Glomerular visceral epithelial cell (primary cell): ENCODE data around the gene CDKN2AIPNL.
"Not testable (repeated sequence)": the region's sequence is repeated elsewhere in the genome, so short reads cannot be mapped to it uniquely, and the experiment has no call there.

ENCODE experiments used
- DNase-seq: peaks from one replicate; pipeline ENCODE4 v3.0.0-alpha.2; 2016; ENCODE audit errors: extremely low spot score

Gene CDKN2AIPNL

DNA sequence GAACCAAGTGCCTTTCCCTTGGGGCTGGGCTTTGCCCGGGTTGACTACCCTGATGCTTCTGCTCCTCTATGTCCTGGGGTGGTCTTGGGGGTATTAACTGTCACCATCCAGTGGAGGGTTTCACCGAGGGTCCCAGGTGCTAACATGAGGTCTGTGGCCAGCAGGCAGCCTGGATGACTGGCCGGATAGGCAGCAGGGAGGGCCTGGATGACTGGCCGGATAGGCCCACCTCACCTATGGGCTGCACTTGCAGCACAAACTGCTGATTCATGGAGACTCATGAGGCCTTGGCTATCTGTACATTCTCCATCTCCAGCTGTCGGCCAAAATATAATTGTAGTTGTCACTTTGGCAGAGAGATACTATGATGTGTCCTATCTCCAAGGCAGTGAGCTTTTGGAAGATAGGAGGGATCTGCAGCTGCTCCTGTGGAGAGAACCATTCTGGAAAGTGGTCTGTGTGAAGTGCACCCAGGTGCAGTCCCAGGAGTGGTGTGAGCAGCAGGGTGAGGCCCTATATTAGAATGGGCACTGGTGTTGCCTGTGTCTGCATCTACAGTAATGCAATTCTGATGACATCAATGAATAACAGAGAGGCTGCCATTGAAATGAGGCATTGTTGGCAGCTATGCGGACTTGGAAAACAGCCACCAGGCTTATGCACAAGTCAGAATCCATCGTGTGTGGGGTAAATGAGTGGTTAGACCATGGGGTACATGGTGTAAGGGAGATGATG is 26.3 kb upstream of the CDKN2AIPNL start:
- peak; percentile 64 for DNase-seq

- DNase-seq = peak; percentile 49
These were observed 25.7 kb upstream of the CDKN2AIPNL start for GRCh38 chr5:134437340-134437846.

DNA sequence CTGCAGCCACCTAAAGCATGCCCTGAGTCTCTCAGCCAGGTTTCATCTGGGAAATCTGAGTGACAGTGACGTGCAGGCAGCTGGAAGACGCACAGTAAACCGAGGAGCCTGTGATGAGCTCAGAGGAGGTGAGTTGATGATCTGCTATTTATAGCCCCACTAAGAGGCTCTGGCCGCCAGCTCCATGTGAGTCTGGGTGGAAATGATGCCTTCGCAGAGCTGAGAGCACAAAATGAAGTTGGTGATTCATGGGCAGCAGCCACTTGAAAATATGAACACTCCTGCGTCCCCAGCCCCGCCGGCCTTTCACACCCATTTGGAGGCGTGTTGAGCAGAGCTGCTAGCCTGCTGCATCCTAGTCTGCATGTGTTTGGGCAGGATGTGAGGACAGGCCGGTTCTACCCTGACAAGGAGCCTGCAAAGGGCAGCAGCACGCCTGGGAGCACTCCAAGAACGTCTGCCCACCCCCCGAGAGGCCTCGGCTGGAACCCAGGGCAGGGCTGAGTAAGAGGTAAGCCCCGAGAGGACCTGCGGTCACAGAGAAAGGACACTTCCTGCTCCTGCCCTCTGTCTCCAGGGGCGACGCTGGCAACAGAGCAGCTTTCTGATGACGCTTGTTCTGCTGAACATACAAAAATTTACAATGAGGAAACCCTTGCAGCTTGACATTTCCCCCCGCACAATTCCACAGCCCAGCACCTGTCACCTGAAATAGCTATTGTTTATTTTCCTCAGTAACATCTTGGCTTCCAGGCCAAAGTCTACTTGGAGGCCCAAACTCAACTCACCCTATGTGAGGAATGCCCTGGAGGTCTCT is 25.1 kb upstream of the CDKN2AIPNL start:
- peak; percentile 93 for DNase-seq

- peak; percentile 55 for DNase-seq
These were observed 23.9 kb upstream of the CDKN2AIPNL start for GRCh38 chr5:134435560-134435959.

GRCh38 chr5:134432677-134433359 is 21.1 kb upstream of the CDKN2AIPNL start:
- peak; percentile 31 for DNase-seq

DNA sequence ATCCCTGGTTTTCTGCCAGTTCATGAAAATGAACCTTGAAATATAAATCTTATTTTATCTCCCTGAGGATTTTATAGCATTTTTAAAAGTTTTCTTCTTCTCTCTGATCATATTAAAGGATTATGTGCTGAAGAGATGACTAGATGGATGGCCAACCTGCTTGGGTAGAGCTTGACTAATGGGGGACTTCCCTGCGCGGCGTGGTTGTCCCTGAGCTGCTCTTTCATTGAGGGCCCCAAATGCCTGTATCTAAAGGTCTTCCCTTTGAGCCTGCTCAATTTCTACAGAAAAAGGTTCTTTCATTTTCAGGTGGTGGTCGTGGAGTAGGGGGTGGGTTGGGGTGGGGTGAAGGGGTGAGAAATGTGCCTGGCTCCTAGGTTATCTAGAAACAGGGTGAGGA is 20.5 kb upstream of the CDKN2AIPNL start:
- no peak for DNase-seq

- DNase-seq = no peak
These were observed 18.4 kb upstream of the CDKN2AIPNL start for GRCh38 chr5:134430001-134430569.

- DNase-seq = no peak
These were observed 15.9 kb upstream of the CDKN2AIPNL start for GRCh38 chr5:134427540-134428041.

GRCh38 chr5:134426361-134426760 is 14.7 kb upstream of the CDKN2AIPNL start:
- DNase-seq = no peak

DNA sequence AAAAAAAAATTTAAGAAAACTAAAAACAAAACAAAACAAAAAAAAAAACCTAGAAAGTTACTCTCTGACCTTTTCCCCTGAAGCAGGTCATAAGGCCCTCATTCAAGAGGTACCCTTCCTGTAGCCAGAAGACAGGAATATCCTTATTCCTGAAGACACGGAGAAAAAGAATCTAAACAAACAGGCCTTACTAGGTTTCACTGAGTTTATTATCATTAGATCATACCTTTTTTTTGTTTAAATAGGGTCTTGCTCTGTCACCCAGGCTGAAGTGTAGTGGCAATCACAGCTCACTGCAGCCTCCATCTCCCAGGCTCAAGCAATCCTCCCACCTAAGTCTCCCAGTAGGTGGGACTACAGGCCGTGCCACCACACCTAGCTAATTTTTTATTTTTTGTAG is 11.7 kb upstream of the CDKN2AIPNL start:
- DNase-seq = no peak

DNA sequence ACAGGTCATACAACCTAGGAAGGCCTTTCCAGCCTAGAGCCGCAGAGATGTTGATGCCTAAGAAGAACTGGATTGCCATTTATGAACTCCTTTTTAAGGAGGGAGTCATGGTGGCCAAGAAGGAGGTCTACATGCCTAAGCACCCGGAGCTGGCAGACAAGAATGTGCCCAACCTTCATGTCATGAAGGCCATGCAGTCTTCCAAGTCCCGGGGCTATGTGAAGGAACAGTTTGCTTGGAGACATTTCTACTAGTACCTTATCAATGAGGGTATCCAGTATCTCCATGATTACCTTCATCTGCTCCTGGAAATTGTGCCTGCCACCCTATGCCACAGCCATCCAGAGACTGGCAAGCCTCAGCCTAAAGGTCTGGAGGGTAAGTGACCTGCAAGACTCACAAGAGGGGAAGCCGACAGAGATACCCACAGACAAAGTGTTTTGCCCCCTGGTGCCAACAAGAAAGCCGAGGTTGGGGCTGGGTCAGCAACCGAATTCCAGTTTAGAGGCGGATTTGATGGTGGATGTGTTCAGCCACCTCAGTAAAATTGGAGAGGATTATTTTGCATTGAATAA is 11.2 kb upstream of the CDKN2AIPNL start:
- DNase-seq = no peak

GRCh38 chr5:134421038-134421437 is 9.4 kb upstream of the CDKN2AIPNL start:
- DNase-seq = not testable (repeated sequence)

DNA sequence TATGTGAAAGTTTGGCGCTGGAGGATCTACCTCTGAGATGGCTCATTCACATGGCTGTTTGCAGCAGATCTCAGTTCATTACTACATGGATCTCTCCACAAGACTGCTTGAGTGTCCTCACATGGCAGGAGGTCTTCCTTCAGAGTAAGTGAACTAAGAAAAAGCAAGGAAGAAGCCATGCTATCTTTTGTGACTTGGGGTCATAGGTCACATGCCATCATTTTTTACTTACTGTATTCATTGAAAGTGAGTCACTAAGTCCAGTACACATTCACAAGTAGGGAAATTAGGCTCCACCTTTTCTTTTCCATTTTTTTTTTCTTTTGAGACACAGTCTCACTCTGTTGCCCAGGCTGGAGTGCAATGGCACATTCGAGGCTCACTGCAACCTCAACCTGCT is 8.7 kb upstream of the CDKN2AIPNL start:
- no peak for DNase-seq

GRCh38 chr5:134418958-134419357 is 7.3 kb upstream of the CDKN2AIPNL start:
- no peak for DNase-seq

GRCh38 chr5:134417707-134418106 is 6.0 kb upstream of the CDKN2AIPNL start:
- no peak for DNase-seq

DNA sequence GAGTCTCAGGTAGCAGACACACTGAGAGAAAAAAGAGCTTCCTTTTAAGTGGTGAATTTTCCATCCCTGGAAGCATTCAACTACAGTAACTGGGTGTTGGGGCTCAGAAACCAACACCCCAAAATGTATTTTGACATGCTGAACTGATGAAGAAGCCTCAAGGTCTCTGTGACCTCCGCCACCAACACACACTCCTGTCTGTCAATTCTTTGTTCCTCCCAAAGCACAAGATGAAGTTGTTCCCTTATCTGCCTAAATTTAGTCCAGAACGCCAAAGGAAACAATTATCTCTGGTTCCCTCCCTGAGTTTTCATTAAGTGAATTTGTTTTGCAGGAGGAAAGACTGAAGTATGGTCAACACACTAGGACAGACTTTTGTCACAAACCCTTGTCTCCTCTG is 1.4 kb upstream of the CDKN2AIPNL start:
- DNase-seq = no peak

- no peak for DNase-seq
These were observed 494 bp downstream of the CDKN2AIPNL start for GRCh38 chr5:134411228-134411545.

DNA sequence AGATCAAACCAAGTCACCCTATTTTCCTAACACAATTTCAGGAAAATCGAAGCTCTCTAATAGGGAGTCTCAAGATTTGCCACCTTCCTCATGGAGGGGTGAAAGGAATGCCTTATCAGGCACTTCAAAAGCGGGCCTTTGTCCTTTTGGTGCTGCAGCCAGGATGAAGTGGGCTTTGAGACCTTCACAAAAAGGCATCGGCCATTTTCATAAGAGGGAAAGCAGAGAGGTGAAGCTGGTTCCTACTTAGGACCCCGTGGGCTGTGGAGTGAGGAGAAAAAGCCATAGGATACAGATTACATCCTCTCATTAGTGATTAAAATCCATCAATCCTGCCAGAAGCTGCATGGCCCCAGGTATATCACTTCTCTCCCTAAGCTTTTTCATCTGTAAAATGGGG is 859 bp downstream of the CDKN2AIPNL start:
- no peak for DNase-seq

DNA sequence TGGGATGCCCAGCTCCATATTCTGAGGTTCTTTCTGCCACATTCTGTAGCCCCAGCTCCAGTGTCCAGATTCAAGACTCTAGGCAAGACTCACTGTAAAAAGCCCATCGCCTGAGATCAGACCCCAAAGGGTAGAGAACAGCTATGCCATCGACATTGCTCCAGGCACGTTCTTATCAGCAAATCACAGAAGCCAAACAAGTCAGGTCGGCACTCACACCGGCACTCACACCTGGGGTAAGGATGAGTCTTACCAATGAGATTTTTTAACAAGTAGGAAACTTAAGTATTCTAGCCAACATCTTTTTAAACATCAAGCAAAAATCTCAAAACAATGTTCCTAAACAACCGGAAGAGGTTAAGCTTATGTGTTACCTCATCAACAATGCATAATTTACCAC is 2.4 kb downstream of the CDKN2AIPNL start:
- no peak for DNase-seq

- no peak for DNase-seq
These were observed 5.3 kb downstream of the CDKN2AIPNL start for GRCh38 chr5:134406390-134406789.

DNA sequence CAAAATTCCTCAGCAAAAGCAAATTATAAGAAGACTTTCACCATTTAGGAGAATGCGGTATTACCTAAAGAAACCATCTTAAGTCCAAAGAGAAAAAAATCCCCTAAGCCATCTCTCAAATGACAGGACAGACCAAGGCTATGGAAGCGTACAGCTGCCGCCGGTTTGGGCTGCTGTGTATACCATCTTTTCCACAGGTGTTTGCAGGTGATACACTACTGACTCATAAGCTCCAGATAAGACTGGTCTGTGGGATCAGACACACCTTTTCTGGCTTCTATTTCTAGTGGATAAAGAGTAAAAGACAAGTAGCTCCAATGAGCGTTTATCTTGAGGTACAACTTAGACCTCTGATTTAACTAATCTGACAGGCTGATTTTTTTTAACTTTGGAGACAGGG is 7.7 kb downstream of the CDKN2AIPNL start:
- no peak for DNase-seq
